ENCODE measurements around the gene MAGI2.

GRCh38 chr7:79407351-79407750 is 46.1 kb downstream of the MAGI2 start:
- no peak for TF ChIP-seq NFYB (CRISPR knock-in tag; IDR thresholded peaks at IDR 0.05)
- no peak for TF ChIP-seq KLF16 (CRISPR knock-in tag; IDR thresholded peaks at IDR 0.05)
- TF ChIP-seq SUZ12 (IDR thresholded peaks at IDR 0.05; ENCODE audit: low read depth, low read length): no peak
- TF ChIP-seq HMGA1 (CRISPR knock-in tag; conservative IDR thresholded peaks at IDR 0.05): no peak
- no peak for TF ChIP-seq NONO (IDR thresholded peaks at IDR 0.05)
- no peak for TF ChIP-seq NONO (CRISPR knock-in tag; conservative IDR thresholded peaks at IDR 0.05)
- no peak for TF ChIP-seq PCBP1 (IDR thresholded peaks at IDR 0.05; ENCODE audit: borderline replicate concordance, low read depth, low read length)
- TF ChIP-seq SCMH1 (CRISPR knock-in tag; IDR thresholded peaks at IDR 0.05; ENCODE audit: borderline replicate concordance): no peak
- TF ChIP-seq GABPA (IDR thresholded peaks at IDR 0.05; ENCODE audit: low read depth, low read length): no peak
- TF ChIP-seq GABPA (CRISPR knock-in tag; IDR thresholded peaks at IDR 0.05; ENCODE audit: low read depth): no peak
- no peak for TF ChIP-seq HCFC1 (IDR thresholded peaks at IDR 0.05; ENCODE audit: low read depth, low read length)
- TF ChIP-seq POLR2AphosphoS5 (IDR thresholded peaks at IDR 0.05; ENCODE audit: low read depth, low read length): no peak
